Measurements from ENCODE around the gene SRM. TPM values are rescaled to one million over a fixed set of nuclear protein-coding genes. Genes with fewer than 3 reads are reported as not detected.
A peak's percentile ranks its signal among the peaks of the same experiment; 100 is the strongest.

Gene SRM
- total RNA-seq, 2 experiments from 2014 or later, result 65.2 to 208 TPM

DNA sequence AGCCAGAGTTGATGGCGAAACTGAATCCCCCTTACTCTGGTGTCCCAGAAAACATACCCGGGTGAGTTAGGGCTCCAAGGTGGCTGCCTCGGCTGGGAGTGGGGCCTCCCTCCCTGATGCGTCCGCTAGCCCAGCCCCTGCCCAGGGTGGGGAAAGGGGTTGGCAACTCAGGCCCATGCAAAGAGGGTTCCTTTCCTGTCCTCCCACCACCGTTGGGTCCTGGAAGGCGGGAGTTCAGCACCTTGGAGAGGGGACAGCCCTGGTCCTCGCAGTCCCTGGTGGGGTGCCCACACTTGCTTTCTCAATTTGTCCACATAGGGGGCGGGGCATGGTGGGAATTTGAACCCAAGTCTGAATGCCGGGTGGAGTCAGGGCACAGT lies 6.1 kb downstream of the SRM start:
- Histone ChIP-seq H3K9me2 (ENCODE audit: insufficient read depth, low read length) (no peaks in the 10 kb centered on the region), H4K20me1 (ENCODE audit: insufficient read depth, low read length) (0 out of 2 replicates have a peak, but pooled peaks cover 3% of the 10 kb centered on the region), H3K27ac (ENCODE audit: low read depth, low read length, poor library complexity, severe bottlenecking) (peak overlapping the region; percentile 76), H3K79me2 (ENCODE audit: insufficient read depth, low read depth, low read length) (peaks cover 23% of the 10 kb centered on the region), H3K36me3 (ENCODE audit: insufficient read depth, low read length) (peaks cover 49% of the 10 kb centered on the region), H3K4me3 (ENCODE audit: low read depth, low read length, poor library complexity, severe bottlenecking) (no peak overlapping the region), H3K4me2 (ENCODE audit: low read length) (peak overlapping the region; percentile 52), H3K4me1 (ENCODE audit: insufficient read depth, low read length, poor library complexity, severe bottlenecking) (peaks cover 49% of the 10 kb centered on the region), H2AFZ (ENCODE audit: low read length) (no peak overlapping the region), H3K9me3 (ENCODE audit: low read length) (no peaks in the 10 kb centered on the region)
- TF ChIP-seq, protein P1, sequence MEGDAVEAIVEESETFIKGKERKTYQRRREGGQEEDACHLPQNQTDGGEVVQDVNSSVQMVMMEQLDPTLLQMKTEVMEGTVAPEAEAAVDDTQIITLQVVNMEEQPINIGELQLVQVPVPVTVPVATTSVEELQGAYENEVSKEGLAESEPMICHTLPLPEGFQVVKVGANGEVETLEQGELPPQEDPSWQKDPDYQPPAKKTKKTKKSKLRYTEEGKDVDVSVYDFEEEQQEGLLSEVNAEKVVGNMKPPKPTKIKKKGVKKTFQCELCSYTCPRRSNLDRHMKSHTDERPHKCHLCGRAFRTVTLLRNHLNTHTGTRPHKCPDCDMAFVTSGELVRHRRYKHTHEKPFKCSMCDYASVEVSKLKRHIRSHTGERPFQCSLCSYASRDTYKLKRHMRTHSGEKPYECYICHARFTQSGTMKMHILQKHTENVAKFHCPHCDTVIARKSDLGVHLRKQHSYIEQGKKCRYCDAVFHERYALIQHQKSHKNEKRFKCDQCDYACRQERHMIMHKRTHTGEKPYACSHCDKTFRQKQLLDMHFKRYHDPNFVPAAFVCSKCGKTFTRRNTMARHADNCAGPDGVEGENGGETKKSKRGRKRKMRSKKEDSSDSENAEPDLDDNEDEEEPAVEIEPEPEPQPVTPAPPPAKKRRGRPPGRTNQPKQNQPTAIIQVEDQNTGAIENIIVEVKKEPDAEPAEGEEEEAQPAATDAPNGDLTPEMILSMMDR (conservative IDR thresholded peaks at IDR 0.05; ENCODE audit: low read length), result no peak
- TF ChIP-seq EZH2phosphoT487 (IDR thresholded peaks at IDR 0.05; ENCODE audit: borderline replicate concordance, low read depth, low read length), result no peak
- intact Hi-C loops (cut with micrococcal nuclease; ENCODE audit: unreplicated experiment), result no loop called here
- ChIA-PET CTCF (ENCODE audit: unreplicated experiment) (no interaction called here), POLR2A (interaction anchor here (0.6 kb wide), 1 partner anchor 595 kb away, joined by 3 read pairs; no protein-coding TSS in a partner anchor)
- DNase-seq (ENCODE audit: low spot score), result peak; percentile 37
- no TSS peak for BruUV-seq (replicated peaks)

DNA sequence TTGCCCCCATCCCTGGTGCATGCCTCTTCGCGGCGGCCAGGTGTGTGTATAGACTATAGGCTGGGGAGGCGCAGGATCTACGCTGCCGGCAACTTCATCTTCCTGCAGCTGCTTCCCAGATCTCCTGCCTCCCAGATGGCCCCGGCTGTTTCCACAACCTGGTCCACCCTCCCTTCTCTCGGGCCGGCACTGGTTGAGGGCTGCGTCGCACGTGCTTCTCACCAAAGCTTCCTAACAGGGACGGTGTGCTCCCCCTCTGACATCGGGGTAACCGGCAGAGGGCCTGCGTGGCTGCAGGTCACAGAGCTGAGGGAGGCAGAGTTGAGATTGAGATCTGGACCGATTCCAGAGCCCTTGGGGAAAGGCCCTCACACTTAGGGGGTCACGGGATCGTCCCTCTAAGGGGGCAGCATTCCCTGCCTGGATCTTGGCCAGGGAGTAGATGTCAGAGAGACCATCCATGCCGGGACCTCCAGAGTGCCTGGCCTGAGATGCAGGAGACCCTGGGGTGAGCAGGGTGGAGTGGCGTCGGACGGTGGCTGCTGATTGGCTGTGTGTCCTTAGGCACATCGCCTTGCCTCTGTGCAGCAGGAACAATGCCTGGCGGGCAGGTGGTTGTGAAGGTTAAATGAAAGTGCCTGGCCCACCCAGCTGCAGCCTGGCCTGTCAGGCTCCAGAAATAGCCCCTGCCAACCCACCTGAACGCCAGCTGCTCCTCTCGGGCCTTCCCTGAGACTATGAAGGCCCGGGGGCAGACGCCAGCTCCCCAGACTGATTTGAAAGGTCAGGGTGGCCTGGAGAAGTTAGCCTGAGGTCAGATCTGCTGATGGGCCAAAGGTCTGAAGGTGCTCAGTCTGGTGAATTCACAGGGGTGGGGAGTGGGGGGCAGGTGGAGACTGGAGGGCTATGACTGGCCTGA lies 6.7 kb downstream of the SRM start:
- Histone ChIP-seq H2AFZ (ENCODE audit: low read length) (no peak overlapping the region), H3K4me2 (ENCODE audit: low read length) (peak overlapping the region; percentile 52), H3K27ac (ENCODE audit: low read depth, low read length, poor library complexity, severe bottlenecking) (peak overlapping the region; percentile 76), H3K4me3 (ENCODE audit: low read depth, low read length, poor library complexity, severe bottlenecking) (no peak overlapping the region), H3K36me3 (ENCODE audit: insufficient read depth, low read length) (peaks cover 43% of the 10 kb centered on the region), H3K9me2 (ENCODE audit: insufficient read depth, low read length) (no peaks in the 10 kb centered on the region), H3K79me2 (ENCODE audit: insufficient read depth, low read depth, low read length) (peaks cover 17% of the 10 kb centered on the region; the same call in 1 of the 2 replicates), H3K9me3 (ENCODE audit: low read length) (no peaks in the 10 kb centered on the region), H4K20me1 (ENCODE audit: insufficient read depth, low read length) (0 out of 2 replicates have a peak, but pooled peaks cover 3% of the 10 kb centered on the region), H3K4me1 (ENCODE audit: insufficient read depth, low read length, poor library complexity, severe bottlenecking) (peaks cover 43% of the 10 kb centered on the region)
- ChIA-PET CTCF (ENCODE audit: unreplicated experiment) (no interaction called here), POLR2A (interaction anchor here (0.6 to 0.7 kb wide), 2 partner anchors 18 to 596 kb away, joined by 3 read pairs; no protein-coding TSS in a partner anchor)
- peak; percentile 80 for DNase-seq (ENCODE audit: low spot score)
- TF ChIP-seq, protein P1 (conservative IDR thresholded peaks at IDR 0.05; ENCODE audit: low read length), result peak; percentile 31; the same call in 1 of the 2 replicates
- TF ChIP-seq EZH2phosphoT487 (IDR thresholded peaks at IDR 0.05; ENCODE audit: borderline replicate concordance, low read depth, low read length), result no peak
- intact Hi-C loops (cut with micrococcal nuclease; ENCODE audit: unreplicated experiment), result no loop called here
- BruUV-seq (replicated peaks), result no TSS peak

All from OCI-LY7 (cell line).